Natural killer cell treated with Interleukin-12 subunit alpha and Interleukin-12 subunit beta and Interleukin-15 and Interleukin-18, amount 100 ng/mL, for 72 hours (primary cell): ENCODE measurements around the gene LRRTM1. TPM values are rescaled to one million over a fixed set of nuclear protein-coding genes. Genes with fewer than 3 reads are reported as not detected.

Source experiments
- ATAC-seq, 2 donors: fragments of 150-1000 bp; cut with Tn5 transposase in 1 of 2; sonication (Bioruptor Pico), chemical (Tn5 transposase) in 1 of 2; 2 replicates each; pipeline ENCODE4 v1.10.0; 2021
- DNase-seq: peaks from one replicate; pipeline ENCODE4 v3.0.0; 2022; ENCODE audit warnings: low spot score
- H3K27ac Mint-ChIP-seq, 2 donors: 1 replicate in 1 of 2; 2 replicates in 1 of 2; pipeline ENCODE4 v1.8.0; 2022; ENCODE audit warnings: mixed read lengths in 2 of 2, mild to moderate bottlenecking in 1 of 2, moderate library complexity in 1 of 2
- H3K27me3 Mint-ChIP-seq, 2 donors: 1 replicate in 1 of 2; 2 replicates in 1 of 2; pipeline ENCODE4 v1.8.0; 2022; ENCODE audit warnings: mixed read lengths in 2 of 2
- H3K36me3 Mint-ChIP-seq: one replicate; pipeline ENCODE4 v1.8.0; 2022; ENCODE audit warnings: mixed read lengths
- H3K4me1 Mint-ChIP-seq, 2 donors: 1 replicate in 1 of 2; 2 replicates in 1 of 2; pipeline ENCODE4 v1.8.0; 2022; ENCODE audit warnings: low read depth in 2 of 2, mixed read lengths in 2 of 2, mild to moderate bottlenecking in 1 of 2
- H3K4me3 Mint-ChIP-seq: one replicate; pipeline ENCODE4 v1.8.0; 2022; ENCODE audit warnings: mixed read lengths
- H3K9me3 Mint-ChIP-seq: 2 replicates; pipeline ENCODE4 v1.8.0; 2022; ENCODE audit warnings: mixed read lengths
- total RNA-seq, 2 donors: library from RNA; stranded (reverse); gene quantifications; one replicate each; pipeline ENCODE4 v1.2.3, GENCODE V29; 2022

LRRTM1 gene
- total RNA-seq, 2 donors from 2014 or later = not detected

DNA sequence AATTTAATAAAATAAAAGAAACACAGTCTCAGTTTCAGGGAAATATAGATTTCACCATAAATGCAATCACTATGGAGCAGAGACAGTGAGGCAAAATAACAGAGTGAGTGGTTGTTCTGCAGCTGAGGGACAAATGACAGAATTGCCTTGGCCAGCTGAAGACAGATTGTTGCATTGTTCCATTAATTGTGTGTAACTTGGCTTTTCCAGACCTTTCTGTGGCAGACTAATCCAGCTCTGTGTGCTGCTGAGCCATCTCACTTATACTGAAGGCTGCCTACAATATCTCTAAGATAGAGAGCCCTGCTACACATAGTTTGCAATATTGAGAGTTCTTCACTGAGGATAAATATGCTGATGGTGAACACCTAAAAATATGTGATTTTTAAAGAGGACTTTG, 11.5 kb downstream of the LRRTM1 start:
- no peak for ATAC-seq
- no peaks in the 10 kb centered on the region for H3K4me1 Mint-ChIP-seq
- no peak overlapping the region for H3K27ac Mint-ChIP-seq
- no peak for DNase-seq
- H3K27me3 Mint-ChIP-seq = no peaks in the 10 kb centered on the region
- H3K36me3 Mint-ChIP-seq = no peaks in the 10 kb centered on the region
- H3K9me3 Mint-ChIP-seq = peaks cover 11% of the 10 kb centered on the region
- no peak overlapping the region for H3K4me3 Mint-ChIP-seq

DNA sequence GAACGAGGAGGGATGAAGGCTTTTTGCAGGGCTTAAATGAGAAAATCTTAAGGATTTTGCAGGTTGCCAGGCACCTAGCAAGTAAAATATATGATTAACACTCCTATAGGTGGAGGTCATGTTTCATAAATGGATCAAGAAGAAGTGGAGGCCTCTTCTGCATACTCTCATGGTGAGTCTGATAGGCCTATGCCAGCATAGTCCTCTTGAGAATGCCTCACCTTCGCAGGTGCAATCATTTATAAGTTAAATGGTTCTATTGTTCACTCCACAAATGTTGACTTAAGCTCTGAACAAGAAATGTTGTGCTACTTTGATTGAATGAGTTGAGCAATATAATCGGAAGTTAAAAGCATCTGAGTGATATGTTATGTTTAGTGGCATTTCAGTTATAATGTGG, 12.1 kb downstream of the LRRTM1 start:
- Mint-ChIP-seq H3K36me3 (no peaks in the 10 kb centered on the region), H3K27ac (no peak overlapping the region), H3K4me3 (no peak overlapping the region), H3K27me3 (no peaks in the 10 kb centered on the region), H3K4me1 (no peaks in the 10 kb centered on the region), H3K9me3 (peaks cover 11% of the 10 kb centered on the region)
- DNase-seq (no peak), ATAC-seq (no peak)

DNA sequence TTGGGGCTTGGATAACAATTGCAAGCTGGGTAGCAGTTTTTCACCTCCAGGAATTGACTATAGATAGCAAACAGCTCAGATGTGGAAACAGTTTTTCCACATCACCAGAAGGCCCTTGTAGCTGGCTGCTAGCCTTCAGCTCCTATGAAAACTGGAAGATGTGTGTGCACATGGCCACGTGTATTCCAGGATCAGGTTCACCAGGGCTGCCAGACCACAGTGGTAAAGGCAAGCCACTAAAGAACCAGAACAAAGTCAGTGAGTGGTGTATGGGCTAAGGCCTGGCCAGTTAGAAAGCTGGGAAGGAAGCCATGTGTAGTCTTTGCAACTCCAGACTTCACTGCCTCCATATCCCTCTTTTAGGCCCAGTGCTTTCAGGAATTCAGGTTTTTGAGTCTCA, 12.9 kb downstream of the LRRTM1 start:
- Mint-ChIP-seq H3K4me3 (no peak overlapping the region), H3K4me1 (no peaks in the 10 kb centered on the region), H3K27me3 (no peaks in the 10 kb centered on the region), H3K27ac (no peak overlapping the region), H3K9me3 (peaks cover 14% of the 10 kb centered on the region), H3K36me3 (no peaks in the 10 kb centered on the region)
- DNase-seq = no peak
- no peak for ATAC-seq

DNA sequence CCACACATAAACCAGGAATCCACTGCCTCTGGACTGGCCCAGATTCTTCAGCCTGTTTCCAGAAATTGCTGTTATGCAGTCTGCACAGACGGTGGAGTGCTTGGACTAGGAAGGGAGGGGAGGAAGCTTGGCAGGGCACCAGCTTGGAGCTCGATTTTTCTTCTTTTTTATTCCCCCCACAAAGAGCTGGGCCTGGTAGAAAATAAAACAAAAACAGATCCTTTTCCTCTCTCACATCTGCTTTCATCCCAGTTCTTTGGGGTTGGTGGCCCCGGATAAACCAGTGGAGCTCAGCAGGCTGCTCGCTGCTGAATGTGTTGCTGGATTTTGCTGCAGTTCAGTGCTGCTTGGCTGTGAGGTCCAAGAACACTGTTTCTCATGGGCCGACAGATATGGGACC, 16.0 kb downstream of the LRRTM1 start:
- Mint-ChIP-seq H3K9me3 (peaks cover 21% of the 10 kb centered on the region), H3K27ac (no peak overlapping the region), H3K4me3 (no peak overlapping the region), H3K36me3 (no peaks in the 10 kb centered on the region), H3K27me3 (no peaks in the 10 kb centered on the region), H3K4me1 (no peaks in the 10 kb centered on the region)
- DNase-seq (no peak), ATAC-seq (no peak)

DNA sequence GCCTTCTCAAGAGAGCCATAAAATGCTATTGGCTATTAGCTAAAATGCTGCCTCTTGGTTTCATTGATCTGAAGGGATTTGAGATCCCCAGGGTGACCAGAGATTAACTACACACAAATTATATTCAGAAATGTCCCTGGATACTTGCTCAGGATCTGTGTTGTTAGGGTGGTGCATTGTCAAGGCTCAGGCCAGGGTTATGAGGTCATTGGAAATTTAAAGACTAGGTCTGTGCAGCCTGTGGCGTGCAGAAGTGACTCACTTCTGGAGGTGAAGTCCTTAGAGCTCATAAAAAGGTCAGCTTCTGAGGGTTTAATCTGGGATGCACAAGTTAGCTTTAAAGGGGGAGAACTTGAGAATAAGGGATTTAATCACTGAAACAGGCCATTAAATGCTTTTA, 23.5 kb downstream of the LRRTM1 start:
- DNase-seq (no peak), ATAC-seq (no peak)
- no peak overlapping the region for H3K27ac Mint-ChIP-seq
- H3K27me3 Mint-ChIP-seq = no peaks in the 10 kb centered on the region
- H3K36me3 Mint-ChIP-seq = peaks cover 6% of the 10 kb centered on the region
- H3K4me1 Mint-ChIP-seq = no peaks in the 10 kb centered on the region
- peaks cover 25% of the 10 kb centered on the region for H3K9me3 Mint-ChIP-seq
- H3K4me3 Mint-ChIP-seq = no peak overlapping the region

DNA sequence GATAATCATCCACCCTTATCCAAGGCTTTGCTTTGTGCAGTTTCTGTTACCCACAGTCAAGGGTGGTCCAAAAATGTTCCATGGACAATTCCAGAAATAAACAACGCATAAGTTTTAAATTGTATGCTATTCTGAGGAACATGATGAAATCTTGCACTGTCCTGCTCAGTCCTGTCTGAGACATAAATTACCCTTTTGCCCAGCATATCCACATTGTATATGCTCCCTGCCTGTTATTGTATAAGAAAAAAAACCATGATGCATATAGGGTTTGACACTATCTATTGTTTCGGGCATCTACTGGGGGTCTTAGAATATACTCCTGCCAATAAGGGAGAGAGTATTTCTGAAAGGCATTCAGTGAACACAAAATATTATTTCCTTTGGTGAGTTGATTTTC, 24.0 kb downstream of the LRRTM1 start:
- ATAC-seq = no peak
- DNase-seq = no peak
- H3K4me1 Mint-ChIP-seq = no peaks in the 10 kb centered on the region
- no peaks in the 10 kb centered on the region for H3K27me3 Mint-ChIP-seq
- H3K27ac Mint-ChIP-seq = no peak overlapping the region
- H3K4me3 Mint-ChIP-seq = no peak overlapping the region
- H3K9me3 Mint-ChIP-seq = peaks cover 21% of the 10 kb centered on the region
- H3K36me3 Mint-ChIP-seq = peaks cover 6% of the 10 kb centered on the region

DNA sequence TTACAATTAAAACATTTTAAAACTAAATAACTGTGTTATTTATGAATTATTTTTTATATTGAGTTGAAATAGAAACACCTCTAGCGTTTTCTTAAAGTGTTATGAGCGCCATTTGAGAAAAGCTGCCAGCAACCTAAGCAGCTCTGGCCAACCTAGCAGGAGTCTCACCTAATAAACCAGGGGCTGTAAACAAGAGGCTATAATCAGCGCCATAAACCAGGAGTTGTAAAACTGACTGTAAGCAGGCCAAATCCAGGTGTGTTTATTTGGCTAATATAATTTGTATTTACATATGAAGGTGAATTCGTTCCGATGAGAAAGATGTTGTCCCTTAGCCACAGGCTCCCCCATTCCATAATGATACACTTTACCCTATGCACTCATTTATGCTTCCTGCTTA, 34.7 kb downstream of the LRRTM1 start:
- DNase-seq (no peak), ATAC-seq (no peak)
- H3K9me3 Mint-ChIP-seq = peaks cover 20% of the 10 kb centered on the region
- H3K4me3 Mint-ChIP-seq = no peak overlapping the region
- H3K4me1 Mint-ChIP-seq = no peaks in the 10 kb centered on the region
- H3K27me3 Mint-ChIP-seq = no peaks in the 10 kb centered on the region
- no peak overlapping the region for H3K27ac Mint-ChIP-seq
- H3K36me3 Mint-ChIP-seq = no peaks in the 10 kb centered on the region

DNA sequence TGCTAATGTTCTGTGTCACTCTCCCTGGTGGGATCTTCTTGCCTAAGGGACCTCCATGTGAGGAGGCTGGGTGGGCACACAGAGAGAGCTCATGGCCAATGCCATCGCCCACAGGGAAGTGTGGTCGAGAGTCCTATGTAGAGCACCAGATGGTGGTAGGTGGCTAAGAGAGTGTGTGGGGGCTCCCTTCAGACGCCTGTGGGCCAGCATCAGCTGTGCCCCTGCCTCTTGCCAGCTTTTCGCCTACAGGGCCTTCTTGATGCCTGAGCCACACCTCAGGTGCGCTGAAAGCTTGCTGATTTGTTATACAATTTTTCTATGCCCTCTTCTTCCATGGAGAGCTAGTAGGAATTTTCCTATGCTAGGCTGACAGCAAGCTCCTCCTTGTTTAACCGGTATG, 38.3 kb downstream of the LRRTM1 start:
- no peak for DNase-seq
- ATAC-seq = no peak
- no peak overlapping the region for H3K4me3 Mint-ChIP-seq

DNA sequence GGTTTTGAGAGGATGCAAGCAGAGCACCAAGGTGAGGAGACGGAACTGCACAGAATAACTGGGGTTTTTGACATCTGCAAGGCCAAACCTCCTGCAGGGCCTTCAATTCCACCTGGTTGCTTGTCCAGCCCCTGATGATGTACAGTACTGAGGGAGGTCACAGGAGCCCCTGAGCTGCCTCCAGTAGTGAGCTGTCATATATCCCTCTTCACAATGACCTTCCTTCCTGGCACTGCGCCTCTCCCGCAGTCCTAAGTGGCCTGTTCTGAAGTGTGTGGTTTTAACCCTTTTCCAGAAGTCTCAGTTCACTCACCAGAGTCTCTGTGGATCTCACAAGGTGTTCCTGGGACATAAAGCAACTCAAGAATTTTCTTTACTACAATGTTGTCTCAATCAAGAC, 45.3 kb downstream of the LRRTM1 start:
- Mint-ChIP-seq H3K36me3 (no peaks in the 10 kb centered on the region), H3K27ac (no peak overlapping the region), H3K9me3 (peaks cover 9% of the 10 kb centered on the region), H3K4me3 (no peak overlapping the region), H3K4me1 (no peaks in the 10 kb centered on the region), H3K27me3 (no peaks in the 10 kb centered on the region)
- no peak for ATAC-seq
- no peak for DNase-seq

More for the DNA sequence above, 38.3 kb downstream of the LRRTM1 start:
- H3K4me1 Mint-ChIP-seq = no peaks in the 10 kb centered on the region
- peaks cover 13% of the 10 kb centered on the region for H3K9me3 Mint-ChIP-seq
- no peaks in the 10 kb centered on the region for H3K36me3 Mint-ChIP-seq
- H3K27me3 Mint-ChIP-seq = no peaks in the 10 kb centered on the region
- H3K27ac Mint-ChIP-seq = no peak overlapping the region

DNA sequence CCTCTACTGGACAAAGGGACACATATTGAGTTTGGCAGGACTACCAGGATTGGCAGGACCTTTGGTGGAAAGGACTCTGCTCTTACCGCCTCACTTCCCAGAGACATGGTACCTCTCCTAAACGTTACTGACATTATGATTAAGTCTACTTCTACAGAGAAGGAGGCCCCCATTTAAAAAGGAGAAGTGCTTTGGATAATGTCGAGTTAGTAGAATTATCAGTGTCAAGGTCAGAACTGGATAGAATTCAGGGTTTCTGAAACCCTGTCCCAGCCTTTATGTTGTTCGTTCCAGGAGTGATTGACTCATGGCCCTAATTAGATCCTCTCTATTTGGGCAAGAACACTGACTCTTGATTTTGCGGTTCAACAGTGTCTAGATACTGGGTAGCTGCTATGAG, 45.8 kb downstream of the LRRTM1 start:
- Mint-ChIP-seq H3K9me3 (peaks cover 6% of the 10 kb centered on the region), H3K36me3 (no peaks in the 10 kb centered on the region), H3K4me3 (no peak overlapping the region), H3K27ac (no peak overlapping the region), H3K27me3 (no peaks in the 10 kb centered on the region), H3K4me1 (no peaks in the 10 kb centered on the region)
- DNase-seq (no peak), ATAC-seq (no peak)

DNA sequence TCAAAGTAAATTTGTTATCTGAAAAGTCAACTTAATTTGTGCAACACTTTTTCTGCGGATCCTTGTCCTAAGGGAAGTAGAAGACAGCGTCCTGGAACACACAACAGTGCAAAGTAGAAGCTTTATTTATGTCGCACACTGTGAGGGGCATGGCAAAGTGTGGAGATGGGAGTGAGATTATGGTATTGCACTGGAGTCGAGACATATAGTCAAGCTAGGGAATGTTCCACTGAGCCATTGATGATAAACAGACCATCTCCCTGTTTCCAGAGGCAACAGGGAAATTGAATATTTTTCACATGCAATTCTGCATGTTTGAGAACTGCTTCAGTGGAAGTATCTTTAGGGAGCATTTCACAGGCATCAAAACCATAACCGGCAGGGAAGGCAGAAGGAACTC, 46.2 kb downstream of the LRRTM1 start:
- ATAC-seq (no peak), DNase-seq (no peak)
- Mint-ChIP-seq H3K4me1 (no peaks in the 10 kb centered on the region), H3K4me3 (no peak overlapping the region), H3K36me3 (no peaks in the 10 kb centered on the region), H3K9me3 (peaks cover 8% of the 10 kb centered on the region), H3K27me3 (no peaks in the 10 kb centered on the region), H3K27ac (no peak overlapping the region)

DNA sequence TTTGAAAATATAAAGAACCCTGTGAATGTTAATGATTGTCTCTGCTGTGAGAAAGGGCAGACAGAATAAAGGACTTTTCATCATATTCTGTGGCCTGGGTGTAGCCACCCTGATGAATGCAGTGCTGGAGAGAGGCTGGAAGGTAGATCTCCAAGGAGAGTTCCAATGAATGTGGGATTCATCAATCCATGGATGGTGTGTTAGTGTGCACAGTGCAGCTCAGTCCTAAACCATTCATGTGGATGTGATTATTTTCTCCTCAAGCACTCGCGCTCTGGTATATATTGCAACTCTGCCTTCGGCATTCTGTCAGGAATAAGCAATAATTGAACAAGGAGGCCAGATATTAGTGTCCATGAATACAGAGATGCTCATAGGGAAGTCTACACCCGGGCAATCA, 47.1 kb downstream of the LRRTM1 start:
- DNase-seq (no peak), ATAC-seq (no peak)
- Mint-ChIP-seq H3K27me3 (no peaks in the 10 kb centered on the region), H3K4me3 (no peak overlapping the region), H3K36me3 (no peaks in the 10 kb centered on the region), H3K27ac (no peak overlapping the region), H3K4me1 (no peaks in the 10 kb centered on the region), H3K9me3 (peaks cover 11% of the 10 kb centered on the region)

DNA sequence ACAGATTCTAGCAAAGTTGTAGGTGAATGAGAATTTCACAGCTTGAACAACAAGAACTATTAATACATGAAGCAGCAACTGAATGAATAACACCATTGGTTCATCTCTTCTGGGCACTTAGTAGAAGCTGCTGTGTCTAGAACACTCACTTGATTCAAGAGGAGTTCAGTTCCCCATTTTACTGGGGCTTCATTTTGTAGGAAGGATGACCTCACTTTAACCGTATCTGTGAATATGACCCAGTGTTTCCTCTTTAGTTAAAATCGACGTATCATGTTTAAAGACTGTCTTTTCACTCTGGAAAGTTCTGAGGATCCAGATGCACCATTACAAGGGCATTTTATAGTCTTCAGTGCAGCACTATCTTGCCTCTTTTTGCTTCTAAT, 47.8 kb downstream of the LRRTM1 start:
- Mint-ChIP-seq H3K36me3 (no peaks in the 10 kb centered on the region), H3K27ac (no peak overlapping the region), H3K27me3 (no peaks in the 10 kb centered on the region), H3K4me3 (no peak overlapping the region), H3K9me3 (peaks cover 11% of the 10 kb centered on the region), H3K4me1 (no peaks in the 10 kb centered on the region)
- ATAC-seq = no peak
- DNase-seq = no peak

DNA sequence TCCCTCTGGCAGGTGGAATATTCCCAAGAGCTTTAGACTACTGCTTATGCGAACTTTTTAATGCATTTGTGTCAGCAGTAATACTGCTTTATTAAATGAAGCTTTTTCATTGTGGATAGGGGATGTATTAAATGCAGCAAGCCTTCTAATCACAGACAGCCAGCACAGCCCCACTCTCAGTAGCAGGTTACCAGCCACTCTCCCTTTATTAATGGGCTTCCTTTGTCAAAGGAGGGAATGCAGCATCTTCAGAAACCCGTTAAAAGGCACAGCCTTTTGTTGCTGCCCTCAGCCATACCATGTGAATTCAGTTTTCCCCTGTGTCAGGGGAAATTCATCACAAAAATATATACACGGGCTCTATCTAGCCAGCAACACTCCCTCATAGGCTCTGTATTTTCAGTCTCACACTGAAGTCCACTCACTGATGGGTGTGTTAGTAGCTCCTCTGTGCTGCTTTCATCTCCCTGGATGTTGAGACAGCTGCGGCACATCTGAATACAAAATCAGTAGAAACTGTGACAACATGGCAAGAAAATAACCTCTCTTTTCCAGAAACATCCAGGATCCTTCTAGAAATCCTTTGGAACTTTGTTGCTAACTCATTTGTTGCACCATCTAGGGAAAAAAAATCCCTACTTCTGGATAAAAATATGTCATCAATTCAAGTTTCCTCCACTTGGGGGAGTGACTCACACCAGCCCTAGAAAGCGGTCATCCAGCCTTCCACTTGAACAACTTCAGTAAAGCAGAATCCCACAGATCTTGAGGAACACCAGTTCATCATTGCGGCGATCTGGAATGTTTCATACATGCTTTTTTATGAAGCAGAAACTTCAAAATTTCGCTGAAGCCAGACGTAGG, 48.4 kb downstream of the LRRTM1 start:
- H3K4me1 Mint-ChIP-seq = no peaks in the 10 kb centered on the region

More for the DNA sequence above, 48.4 kb downstream of the LRRTM1 start:
- ATAC-seq = no peak
- Mint-ChIP-seq H3K4me3 (no peak overlapping the region), H3K9me3 (peaks cover 11% of the 10 kb centered on the region), H3K27me3 (no peaks in the 10 kb centered on the region), H3K27ac (no peak overlapping the region), H3K36me3 (no peaks in the 10 kb centered on the region)
- no peak for DNase-seq
